ENCODE data around the gene THRA. TPM values are rescaled to one million over a fixed set of nuclear protein-coding genes. Genes with fewer than 3 reads are reported as not detected.

Gene THRA
- total and polyA plus RNA-seq, 2 experiments from 2014 or later, result 58.1 to 87.0 TPM

DNA sequence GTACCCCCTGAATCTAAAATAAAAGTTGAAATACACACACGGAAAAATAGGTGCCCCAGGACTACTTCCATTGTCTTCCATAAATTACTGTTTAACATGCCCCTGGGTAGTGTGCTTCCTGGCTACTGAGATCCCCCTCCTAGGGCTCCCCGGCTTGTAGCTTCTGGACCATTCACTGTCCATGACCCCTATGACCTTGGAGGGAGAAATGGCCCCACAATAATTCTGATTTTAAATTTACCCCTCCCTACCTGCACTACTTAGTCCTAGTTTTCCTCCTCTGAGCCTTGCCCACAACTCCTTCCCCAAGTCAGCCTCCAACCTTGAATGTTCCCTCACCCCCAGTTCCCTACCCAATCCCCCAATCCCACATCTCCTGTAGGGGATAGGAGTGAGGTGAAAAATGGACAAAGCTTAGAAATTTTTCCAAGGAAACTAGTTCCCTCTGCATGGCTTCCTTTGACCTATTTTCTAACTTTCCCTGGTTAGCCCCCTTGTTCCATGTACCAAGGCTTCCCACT, 49.5 kb downstream of the THRA start:
- Histone ChIP-seq H3K36me3 (no peaks in the 10 kb centered on the region), H3K4me3 (no peak overlapping the region), H3K27ac (peak overlapping the region; percentile 44), H3K9me3 (ENCODE audit: low read depth) (no peaks in the 10 kb centered on the region), H3K27me3 (no peaks in the 10 kb centered on the region), H3K4me1 (ENCODE audit: low read depth) (peaks cover 50% of the 10 kb centered on the region)
- TF ChIP-seq, protein P1, sequence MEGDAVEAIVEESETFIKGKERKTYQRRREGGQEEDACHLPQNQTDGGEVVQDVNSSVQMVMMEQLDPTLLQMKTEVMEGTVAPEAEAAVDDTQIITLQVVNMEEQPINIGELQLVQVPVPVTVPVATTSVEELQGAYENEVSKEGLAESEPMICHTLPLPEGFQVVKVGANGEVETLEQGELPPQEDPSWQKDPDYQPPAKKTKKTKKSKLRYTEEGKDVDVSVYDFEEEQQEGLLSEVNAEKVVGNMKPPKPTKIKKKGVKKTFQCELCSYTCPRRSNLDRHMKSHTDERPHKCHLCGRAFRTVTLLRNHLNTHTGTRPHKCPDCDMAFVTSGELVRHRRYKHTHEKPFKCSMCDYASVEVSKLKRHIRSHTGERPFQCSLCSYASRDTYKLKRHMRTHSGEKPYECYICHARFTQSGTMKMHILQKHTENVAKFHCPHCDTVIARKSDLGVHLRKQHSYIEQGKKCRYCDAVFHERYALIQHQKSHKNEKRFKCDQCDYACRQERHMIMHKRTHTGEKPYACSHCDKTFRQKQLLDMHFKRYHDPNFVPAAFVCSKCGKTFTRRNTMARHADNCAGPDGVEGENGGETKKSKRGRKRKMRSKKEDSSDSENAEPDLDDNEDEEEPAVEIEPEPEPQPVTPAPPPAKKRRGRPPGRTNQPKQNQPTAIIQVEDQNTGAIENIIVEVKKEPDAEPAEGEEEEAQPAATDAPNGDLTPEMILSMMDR (IDR thresholded peaks at IDR 0.05; ENCODE audit: low read depth, low read length), result no peak
- no peak for DNase-seq (ENCODE audit: low read depth in 1 of 2, low spot score in 1 of 2)

DNA sequence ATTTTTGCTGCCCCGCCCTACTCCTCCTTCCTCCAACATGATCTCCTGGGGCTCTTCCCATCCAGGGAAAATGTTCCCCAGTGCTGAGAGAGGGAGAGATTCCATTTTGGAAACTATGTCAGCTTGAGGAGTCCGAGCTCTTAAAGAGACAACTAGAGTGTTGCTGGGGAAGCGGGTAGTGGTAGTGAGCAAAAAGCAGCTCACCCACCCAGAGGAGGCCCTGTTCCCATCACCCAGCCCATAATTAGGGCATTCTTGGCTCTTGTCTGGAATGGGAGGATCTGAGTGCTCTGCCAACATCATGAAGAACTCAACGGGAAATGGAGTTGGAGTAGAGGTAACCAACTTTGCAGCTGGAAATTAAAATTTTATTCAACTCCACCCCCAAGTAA, 49.9 kb downstream of the THRA start:
- no peaks in the 10 kb centered on the region for H3K27me3 ChIP-seq
- no peaks in the 10 kb centered on the region for H3K9me3 ChIP-seq (ENCODE audit: low read depth)
- H3K4me3 ChIP-seq, result no peak overlapping the region
- DNase-seq (ENCODE audit: low read depth in 1 of 2, low spot score in 1 of 2), result no peak
- H3K36me3 ChIP-seq, result no peaks in the 10 kb centered on the region
- TF ChIP-seq, protein P1 (IDR thresholded peaks at IDR 0.05; ENCODE audit: low read depth, low read length), result no peak
- peak overlapping the region; percentile 44 for H3K27ac ChIP-seq
- H3K4me1 ChIP-seq (ENCODE audit: low read depth), result peaks cover 45% of the 10 kb centered on the region

DNA sequence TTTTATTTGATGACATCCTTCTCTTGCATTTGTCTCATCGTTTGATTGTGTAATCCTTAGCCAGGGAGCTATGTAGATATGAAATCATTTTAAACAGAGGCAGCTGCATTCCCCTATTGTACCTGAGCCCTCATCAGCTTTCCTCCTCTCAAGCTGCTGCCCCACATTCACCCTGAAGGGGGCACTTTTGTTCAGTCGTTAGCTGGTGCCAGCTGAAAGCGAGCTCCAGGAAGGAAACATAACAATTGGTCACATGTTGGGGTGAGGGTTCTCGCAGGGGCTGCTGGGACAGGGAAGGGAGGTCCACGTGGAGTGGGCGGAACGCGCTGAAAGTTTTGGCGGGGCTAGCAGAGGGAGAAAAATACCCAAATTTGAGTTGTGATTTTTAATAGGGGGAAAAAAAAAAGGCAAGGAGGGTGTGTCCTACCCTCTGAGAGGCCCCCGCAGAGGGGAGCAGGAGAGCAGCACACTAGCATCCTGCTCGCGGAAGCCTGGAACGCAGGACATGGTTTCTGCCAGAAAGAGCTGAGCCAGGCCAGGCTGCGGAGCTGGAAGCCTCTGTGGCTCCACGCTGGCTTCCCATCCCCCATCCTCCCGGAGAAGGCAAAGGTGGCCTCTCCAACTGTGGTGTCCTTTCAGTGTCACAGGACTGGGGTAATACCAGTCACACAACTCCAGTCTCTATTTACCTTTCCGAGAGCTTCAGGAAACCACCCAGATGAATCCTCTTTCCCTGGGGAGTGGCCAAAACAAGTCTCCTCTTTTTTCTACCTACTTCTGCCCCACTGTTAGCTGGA, 50.5 kb downstream of the THRA start:
- TF ChIP-seq, protein P1 (IDR thresholded peaks at IDR 0.05; ENCODE audit: low read depth, low read length), result peak; percentile 88
- no peaks in the 10 kb centered on the region for H3K27me3 ChIP-seq
- peak overlapping the region; percentile 90 for H3K27ac ChIP-seq
- H3K4me3 ChIP-seq, result peak overlapping the region; percentile 23
- peak; percentile 94 to 96 for DNase-seq (ENCODE audit: low read depth in 1 of 2, low spot score in 1 of 2)
- no peaks in the 10 kb centered on the region for H3K9me3 ChIP-seq (ENCODE audit: low read depth)
- H3K36me3 ChIP-seq, result no peaks in the 10 kb centered on the region
- peaks cover 42% of the 10 kb centered on the region for H3K4me1 ChIP-seq (ENCODE audit: low read depth)

DNA sequence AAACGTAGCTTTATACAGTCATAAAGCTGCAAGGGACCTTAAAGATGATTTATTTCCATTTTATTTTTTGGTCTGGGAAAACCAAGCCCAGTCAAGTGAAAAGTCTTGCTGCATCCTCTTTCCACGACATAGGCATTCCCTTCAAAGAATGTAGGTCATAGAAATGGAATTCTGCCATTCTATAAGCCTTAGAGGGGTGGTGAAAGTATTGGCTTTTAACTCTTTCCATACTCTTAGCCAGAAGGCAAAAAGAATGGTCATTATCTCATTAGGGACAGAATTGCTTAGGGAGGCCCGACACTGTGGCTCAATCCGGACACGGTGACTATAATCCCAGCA, 51.1 kb downstream of the THRA start:
- peak overlapping the region; percentile 23 for H3K4me3 ChIP-seq
- no peaks in the 10 kb centered on the region for H3K27me3 ChIP-seq
- H3K27ac ChIP-seq, result peak overlapping the region; percentile 90
- no peaks in the 10 kb centered on the region for H3K9me3 ChIP-seq (ENCODE audit: low read depth)
- H3K4me1 ChIP-seq (ENCODE audit: low read depth), result peaks cover 41% of the 10 kb centered on the region
- TF ChIP-seq, protein P1 (IDR thresholded peaks at IDR 0.05; ENCODE audit: low read depth, low read length), result no peak
- peak in 1 of 2 donors; percentile 38 for DNase-seq (ENCODE audit: low read depth in 1 of 2, low spot score in 1 of 2)
- no peaks in the 10 kb centered on the region for H3K36me3 ChIP-seq

DNA sequence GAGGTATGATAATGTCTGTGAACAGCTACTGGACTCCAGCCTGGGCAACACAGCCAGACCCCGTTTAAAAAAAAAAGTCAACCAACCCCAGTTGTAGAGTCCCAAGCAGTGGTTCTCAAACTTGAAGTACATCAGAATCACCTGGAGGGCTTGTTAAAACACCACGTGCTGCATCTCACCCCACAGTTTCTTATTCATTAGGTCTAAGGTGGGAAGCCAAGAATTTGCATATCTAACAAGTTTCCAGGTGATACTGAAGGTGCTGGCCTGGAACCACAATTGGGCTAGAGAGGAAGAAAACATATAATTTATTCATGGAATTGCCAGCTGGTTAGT, 52.3 kb downstream of the THRA start:
- Histone ChIP-seq H3K36me3 (no peaks in the 10 kb centered on the region), H3K27me3 (no peaks in the 10 kb centered on the region), H3K27ac (no peak overlapping the region), H3K4me1 (ENCODE audit: low read depth) (peaks cover 35% of the 10 kb centered on the region), H3K9me3 (ENCODE audit: low read depth) (no peaks in the 10 kb centered on the region), H3K4me3 (no peak overlapping the region)
- DNase-seq (ENCODE audit: low read depth in 1 of 2, low spot score in 1 of 2), result no peak
- TF ChIP-seq, protein P1 (IDR thresholded peaks at IDR 0.05; ENCODE audit: low read depth, low read length), result no peak
